Activated CD4-positive, alpha-beta T cell treated with anti-CD3 and anti-CD28 coated beads for 24 hours (primary cell): ENCODE results near the gene ANKRD34A.
A peak's percentile ranks its signal among the peaks of the same experiment; 100 is the strongest.

Source experiments
- DNase-seq, 2 donors: peaks; one replicate each; pipeline ENCODE4 v3.0.0-alpha.2; 2020; ENCODE audit warnings: low read depth in 2 of 2

The ANKRD34A gene

DNA sequence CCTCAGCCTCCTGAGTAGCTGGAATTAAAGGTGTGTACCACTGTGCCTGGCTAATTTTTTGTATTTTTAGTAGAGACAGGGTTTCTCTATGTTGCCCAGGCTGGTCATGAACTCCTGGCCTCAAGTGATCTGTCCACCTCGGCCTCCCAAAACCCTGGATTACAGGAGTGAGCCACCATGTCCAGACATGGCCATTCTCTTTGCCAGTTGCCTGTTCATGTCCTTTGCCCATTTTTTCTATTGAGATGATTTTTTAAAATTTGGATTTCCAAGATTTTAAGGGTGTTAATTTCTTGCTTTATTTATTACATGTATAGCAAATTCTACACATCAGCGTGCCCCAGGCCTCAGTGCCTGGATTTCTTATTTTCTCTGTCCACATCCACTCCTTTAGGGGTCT lies 2.9 kb upstream of the ANKRD34A start:
- DNase-seq = no peak

DNA sequence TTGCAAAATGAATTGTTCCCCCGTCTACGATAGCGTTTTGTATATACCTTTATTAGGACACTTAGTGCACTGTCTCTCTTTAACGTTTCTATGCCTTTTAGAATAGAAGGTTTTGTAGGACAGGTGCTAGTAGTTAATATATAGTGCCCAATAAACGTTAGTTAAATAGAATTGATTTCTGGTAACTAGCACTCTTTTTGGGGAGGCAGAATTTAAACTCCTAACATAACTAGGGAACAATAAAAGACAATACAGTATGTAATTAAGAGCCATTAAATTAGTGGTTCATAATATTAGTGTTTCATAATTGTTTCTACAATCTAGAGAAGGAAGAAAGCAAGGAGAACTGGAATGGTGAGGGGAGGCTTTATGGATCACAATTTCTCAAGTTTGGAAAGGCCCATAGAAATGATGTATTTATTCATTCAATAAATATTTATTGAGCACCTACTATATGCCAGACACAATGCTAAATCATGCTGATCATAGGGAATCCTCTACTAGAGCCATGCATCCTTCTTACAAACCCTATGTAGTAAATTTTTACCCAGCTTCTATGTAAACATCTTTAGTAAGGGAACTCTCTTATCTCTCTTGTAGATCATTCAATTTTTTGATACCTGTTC lies 857 bp upstream of the ANKRD34A start:
- no peak for DNase-seq

DNA sequence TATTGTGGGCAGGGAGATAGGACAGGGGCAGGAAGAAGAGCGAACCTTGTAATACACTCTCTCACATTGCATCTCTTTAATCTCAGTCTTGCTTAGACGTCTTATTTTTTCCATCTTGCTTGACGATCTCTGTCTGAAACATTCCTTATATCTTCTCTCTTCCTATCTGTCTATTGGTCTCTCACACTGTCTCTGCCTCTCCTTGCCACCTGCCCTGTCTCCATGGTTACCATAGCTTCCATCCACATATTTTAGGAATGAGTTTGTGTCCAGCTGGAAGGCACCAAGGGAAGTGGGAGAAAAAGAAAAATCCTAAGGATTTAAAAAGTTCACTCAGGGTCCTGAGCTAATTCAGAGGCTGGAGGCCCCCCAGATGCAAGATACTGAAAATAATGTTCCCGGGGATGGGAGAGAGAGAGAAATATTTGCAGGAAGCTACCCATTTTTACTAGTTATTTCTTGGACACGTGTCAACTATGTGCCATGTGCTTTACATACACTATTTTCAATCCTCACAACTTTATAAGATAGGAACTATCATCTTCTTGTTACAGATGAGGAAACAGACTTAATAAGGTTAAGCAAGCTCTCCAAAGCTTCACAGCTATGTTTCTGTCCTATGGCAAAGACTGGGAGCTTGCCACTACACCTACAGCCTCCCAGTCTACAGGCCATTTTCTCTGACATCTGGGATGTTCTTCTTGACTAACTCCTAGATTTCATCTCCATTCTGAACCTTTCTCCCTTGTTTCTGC lies 933 bp downstream of the ANKRD34A start:
- DNase-seq = no peak

DNA sequence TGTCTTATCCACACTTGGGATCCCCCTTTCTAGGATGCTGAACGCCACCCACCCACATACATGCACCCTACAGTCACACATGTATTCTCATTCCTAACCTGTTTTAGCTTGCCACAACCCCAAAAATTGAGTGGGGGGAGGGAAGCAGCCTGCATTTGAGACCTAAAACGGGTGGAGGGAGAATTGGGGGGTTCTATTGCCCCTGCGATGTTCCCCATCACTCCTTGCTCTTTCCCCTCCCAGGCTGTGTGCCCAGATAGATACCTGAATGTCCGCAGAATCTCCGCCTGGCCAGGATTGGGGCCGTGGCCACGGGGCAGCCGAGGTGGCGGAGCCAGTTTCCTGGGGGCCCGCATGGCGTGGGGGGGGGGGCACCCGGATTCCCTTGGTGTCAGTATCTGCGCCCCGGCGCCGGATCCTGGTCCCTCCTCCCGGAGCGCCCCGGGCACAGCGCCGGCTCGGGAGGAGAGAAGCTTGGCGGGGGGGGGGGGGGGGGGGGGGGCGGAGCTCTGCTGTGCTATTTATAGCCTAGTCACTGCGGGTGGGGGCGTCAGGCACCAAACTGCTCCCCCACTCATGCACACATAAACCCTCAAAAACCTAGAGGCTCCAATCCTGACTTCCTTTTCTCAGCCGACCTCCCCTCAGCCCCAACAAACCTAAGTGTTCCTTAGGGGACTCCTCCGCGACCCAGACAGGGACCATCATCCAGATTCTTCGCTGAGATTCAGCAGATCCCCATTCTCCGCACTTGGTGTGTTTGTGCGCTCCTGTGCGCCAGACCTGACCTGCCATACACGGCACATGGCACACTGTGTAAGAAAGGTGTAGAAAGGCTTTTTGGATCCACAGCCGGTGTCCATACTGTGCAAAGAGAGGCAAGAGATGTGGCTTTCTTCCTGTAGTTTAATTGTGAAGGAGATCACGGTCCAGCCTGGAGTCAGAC lies 1.9 kb downstream of the ANKRD34A start:
- no peak for DNase-seq

DNA sequence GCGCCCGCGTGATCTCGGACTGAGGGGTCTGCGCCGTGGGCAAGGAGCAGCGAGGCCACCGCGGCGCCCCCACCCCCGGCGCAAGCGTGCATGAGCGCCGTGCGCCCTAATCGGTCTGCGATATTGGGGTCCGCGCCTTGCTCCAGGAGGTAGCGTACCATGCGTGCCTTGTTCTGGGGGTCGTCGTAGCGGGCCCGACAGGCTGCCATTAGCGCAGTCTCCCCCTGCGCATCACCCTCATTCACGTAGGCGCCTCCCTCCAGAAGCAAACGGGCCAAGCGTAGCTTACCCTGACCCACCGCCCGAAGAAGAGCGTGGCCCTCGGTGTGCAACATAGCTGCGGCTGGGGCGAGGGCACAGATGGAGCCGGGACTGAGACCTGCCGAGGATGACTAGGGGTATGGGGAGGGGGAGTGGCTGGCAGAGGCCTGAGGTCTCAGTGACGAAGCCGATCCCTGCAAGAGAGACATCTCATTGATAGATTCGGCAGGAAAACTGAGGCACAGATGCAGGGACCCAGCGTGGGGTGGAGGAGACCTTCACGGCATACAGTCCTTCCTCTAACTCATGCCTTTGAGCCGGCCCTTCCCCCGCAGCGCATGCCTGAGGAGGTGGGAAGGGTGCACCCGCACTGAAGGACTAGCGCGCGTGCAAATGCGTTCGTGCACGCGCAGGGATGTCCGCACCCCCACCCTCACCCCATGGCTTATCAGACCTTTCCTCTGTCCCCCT lies 2.8 kb downstream of the ANKRD34A start:
- DNase-seq = peak in 1 of 2 donors; percentile 59

DNA sequence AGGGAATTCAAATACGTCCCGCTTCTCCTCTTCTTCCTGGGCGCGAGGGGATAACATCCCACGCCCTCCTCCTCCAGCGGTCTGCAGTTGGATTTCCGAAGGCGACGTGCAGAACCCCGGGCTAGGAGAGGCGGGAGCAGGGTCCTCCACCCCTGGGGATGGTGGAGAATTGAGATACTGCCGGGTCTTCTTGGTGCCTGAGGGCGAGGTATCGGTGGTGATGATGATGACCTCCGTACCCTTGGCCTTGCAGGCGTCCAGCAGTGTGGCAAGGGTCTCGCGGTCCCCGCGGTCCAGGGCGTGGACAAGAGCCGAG lies 3.3 kb downstream of the ANKRD34A start:
- no peak for DNase-seq

DNA sequence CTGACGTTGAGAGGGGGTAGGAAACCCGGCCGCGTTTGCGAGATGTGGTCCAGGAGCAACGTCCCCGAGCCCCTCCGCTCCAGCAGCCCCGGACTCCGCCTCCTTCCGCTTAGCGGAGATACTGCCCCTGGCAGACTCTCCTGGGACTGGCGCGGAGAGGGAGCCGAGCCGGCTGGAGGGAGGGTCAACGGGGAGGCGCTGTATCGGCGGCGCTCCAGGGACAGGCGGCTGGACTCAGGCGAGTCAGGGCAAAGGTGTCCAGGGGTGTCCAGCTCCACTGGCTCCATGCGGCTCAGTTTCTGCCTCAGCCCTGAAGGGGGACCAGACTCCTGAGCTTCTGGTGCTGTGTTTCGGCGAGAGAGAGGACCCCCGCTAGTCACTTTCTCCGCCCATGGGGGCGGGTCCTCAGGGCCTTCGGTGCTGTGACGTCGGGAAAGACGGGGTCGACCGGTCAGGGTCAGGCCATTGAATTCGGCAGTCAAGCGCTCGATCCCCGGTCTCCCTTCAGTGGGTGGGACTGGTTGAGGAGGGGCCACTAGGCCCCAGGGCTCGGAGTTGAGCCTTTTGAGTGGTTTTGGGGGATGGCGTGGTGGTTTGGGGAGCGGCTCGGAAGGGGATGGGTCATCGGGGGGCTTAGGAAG lies 3.8 kb downstream of the ANKRD34A start:
- no peak for DNase-seq

DNA sequence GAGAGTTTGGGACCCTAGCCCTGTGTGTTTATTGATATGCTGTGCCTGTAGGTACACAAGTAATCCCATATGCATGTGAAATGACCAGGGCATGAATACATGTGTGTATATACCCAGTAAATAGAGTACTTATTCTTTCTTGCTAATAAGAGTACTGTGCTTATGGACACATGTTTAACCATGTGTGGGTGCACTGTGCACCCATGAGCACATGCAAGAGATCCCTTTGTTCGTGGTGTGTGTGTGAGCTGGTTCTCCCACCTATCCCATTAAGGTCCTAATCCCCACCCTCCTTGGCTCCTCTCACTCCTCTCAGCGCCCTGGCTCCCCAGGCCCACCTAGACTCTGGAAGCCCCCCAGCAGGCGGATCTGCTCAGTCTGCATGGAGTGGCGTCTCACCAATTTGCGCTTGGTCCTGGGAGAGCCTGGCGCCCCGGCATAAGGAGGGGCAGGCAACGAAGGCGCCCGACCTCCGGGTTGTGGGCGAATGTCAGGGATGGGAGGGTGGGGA lies 4.4 kb downstream of the ANKRD34A start:
- no peak for DNase-seq

DNA sequence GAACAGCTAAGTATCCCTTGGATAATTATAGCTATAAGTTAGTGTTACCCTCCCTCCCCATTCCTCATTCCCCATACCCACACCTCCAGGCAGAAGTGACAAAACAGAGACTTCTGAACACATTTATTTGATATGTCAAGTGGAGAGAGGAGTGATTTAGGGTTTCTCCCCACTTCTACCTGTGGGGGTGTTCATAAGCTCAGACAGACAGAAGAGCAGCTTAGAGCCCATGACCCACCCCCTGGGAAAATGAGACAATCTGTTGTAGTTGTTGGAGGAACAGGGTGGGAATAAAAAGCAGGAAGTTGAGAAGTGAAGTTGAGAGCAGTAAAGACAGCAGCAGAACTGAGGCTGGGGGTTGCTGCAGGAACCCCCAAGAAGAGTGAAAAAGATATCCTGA lies 5.0 kb downstream of the ANKRD34A start:
- DNase-seq = no peak

DNA sequence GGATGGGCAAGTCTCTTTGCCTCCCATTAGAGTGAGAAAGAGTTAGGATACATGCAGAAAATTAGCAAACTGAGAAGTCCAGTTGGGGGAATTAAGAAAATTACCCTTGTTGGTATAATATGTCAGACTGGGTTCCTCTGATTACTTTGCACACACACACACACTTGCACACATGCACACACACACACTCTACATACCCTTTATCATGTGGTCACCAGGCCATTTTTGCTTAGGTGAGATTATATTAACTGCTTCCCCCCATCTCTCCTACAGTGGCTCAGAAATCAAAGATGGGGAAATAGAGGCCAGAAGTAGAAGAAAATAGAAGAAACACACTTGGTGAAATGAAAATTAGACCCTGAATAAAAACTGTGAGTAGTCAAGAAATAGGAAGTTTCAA lies 5.6 kb downstream of the ANKRD34A start:
- DNase-seq = no peak

DNA sequence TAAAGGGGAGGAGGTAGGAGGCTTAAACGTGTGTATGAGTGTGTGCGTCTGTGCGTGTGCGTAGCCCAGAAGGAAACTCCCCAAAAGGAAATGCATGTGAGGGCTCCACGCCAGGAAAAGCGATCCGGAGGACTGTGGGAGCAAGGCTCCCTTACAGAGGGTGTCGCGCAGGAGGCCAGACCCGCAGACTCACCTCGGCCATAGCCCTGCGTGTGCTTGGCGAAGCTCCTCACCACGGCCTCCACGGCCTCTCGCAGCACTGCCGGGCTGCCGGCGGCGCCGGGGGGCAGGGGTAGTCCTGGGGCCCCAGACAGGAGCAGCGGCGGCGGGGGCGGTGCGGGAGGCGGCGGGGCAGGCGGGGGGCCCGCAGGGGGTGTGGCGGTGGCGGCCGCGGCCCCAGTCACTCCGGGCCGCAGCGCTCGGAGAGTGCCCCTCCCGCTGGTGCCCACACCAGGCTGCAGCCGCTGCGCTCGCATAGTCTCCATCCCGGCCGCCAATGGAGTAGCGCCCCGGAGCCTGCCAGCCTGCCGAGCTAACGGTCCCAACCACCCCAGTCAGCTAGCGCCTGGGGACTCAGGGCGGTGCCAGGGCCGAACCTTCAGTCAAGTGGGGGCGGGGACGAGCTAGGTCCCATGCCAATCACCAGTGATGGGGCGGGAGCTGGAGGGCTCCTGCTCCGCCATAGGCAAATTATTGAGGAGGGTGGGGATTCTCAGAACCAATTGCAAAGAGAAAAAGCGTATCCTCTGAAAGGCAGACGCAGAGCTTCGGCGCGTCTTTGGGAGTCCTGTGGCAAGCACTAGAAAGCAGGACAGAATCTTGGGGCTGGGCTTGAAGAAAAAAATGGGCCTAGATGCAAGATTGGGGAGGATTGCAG lies 6.7 kb downstream of the ANKRD34A start, which contains the start of gene LIX1L:
TSS of gene LIX1L (minus strand) at position 575 of the 877 bp plus-strand sequence. CDS start at position 485, 90 bp downstream.
- DNase-seq = peak; percentile 91 to 92

DNA sequence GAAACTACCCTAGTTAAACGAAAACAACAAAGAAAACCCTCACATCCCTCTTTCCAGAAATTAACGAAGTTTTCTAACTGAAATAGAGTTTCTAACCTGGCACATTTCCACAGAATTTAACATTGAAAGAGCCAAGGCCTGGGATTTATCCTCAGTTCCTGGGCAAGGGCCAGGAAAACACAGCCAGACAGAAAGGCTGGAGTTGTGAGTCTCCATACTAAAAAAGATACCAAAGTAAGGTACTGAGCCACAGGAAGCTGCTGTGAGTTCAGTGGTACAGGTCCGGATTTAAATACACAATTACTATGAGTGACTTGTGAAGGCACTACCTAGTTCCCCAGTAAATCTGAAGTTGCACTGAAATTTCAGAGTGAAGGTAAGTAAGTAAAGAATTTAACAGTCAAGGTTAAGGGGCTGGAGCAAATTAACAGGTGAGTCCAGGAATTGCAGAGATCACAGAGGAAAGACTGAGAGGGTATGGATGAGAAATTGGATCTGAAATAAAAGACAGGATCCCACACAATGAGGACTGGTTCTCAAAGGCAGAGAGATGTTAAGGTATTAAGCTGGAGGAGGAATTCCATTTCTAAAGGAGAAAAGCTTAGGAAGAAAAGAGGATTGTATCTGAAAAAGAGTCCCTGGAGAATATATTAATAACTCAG lies 7.5 kb downstream of the ANKRD34A start:
- no peak for DNase-seq

DNA sequence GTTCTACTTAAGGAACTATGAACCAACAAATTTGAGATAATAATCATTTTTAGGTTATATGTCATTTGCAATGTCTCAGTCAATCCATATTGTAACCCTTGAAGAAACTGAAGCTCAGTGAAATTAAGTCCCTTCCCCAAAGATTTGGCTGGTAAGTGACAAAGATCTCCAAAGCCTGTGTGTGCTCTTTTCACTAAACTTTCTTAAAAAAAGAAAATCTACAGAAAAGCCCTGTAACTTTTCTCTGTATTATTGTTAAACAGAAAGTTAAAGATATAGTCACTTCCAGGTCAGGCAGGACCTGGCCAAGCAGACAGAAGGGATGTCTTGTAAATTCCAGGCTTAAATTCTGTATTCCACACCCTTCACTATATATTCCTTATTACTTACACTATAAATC lies 8.0 kb downstream of the ANKRD34A start:
- DNase-seq = no peak

DNA sequence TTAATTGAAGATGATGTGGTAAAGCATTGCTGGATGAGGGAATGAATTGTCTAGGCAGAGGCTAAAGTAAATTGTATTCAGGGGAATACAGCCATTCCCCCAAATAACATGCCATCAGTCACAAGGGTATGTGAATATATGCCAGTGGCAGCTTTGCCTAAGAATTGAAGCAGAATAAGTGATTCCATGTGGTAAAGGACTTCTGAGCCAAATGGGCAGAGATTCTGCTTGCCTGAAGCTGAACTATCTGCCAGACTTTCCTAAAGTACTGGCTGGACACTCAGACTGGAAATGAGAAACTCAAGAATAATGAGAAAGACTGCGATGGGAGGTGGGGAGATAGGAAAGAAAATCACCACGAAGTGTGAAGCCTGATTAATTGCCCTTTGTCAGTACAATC lies 8.9 kb downstream of the ANKRD34A start:
- no peak for DNase-seq

DNA sequence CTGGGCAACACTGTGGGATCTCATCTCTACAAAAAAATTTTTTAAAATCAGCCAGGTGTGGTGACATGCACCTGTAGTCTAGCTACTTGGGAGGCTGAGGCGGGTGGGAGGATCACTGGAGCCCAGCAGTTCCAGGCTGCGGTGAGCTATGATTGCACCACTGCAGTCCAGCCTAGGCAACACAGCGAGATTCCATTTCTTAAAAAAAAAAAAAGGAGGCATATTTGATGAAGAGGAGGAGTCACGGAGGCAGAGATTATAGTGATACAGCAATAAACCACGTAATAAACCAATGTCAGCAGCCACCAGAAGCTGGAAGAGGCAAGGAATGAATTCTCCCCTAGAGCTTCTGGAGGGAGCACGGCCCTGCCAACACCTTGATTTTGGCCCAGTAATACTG lies 10.5 kb downstream of the ANKRD34A start:
- DNase-seq = no peak

DNA sequence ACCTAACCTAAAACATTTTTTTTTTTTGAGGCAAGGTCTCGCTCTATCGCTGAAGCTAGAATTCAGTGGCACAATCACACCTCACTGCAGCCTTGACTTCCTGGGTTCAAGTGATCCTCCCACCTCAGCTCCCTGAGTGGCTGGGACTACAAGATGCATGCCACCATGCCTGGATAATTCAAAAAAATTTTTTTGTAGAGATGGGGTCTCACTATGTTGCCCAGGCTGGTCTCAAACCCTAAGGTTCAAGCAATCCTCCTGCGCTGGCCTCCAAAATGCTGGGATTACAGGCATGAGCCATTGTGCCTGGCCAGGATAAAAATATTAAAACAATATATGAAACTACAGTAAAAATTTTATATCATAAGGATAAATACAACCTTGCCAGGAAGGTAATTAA lies 11.5 kb downstream of the ANKRD34A start:
- no peak for DNase-seq

DNA sequence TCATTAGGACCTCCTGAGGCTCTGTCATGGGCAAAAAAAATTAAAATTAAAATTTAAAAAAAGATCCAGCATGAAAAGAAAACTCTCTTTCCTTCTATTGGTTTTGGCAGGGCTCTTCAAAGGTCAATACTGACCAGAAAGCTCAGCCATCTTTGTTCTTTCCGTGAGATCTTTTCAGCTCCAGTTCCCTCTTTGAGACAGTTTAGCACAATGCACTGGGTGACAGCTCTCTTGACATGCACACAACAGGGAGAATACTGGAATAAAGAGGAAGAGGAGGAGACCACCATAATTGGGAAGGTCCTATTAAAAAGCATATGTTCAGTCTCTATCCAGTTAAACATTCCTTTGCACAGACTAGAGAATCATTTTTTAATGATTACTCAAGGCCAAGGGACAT lies 12.8 kb downstream of the ANKRD34A start:
- DNase-seq = no peak

DNA sequence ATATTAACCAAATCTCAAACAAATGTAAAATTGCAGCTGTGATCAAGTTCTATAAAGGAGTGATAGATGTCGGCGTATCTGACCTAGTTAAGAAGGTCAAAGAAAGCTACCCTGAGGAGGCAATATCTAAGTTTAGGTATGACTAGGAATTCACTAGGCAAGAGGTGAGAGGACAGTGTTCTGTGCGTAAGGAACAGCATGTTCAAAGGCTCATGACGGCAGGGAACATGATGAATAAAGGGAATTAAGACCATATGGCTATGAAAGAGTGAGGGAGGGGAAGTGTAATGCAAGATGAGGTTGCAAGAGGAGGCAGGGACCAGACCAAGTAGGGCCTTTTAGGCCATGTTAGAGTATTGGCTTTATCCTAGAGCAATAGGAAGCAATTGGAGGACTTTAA lies 15.2 kb downstream of the ANKRD34A start:
- no peak for DNase-seq

DNA sequence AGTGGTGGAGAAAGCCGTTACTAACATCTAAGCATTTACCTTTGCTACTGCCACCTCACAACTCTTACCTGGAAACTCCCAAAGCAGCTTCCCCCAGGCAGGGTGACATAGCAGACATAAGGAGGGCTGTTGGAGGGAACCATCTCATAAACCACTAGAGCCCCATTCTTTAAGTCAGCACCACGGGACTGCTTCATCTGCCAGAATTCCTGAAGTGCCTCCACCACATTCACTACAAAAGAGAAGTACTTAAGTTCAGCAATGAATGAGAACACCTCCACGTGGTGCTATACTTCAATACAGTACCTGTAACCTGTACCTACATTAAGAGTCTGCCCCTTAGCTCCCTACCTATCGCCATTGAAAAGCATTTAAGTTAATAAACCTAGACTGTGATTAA lies 16.8 kb downstream of the ANKRD34A start:
- DNase-seq = no peak
